Fibroblast of the aortic adventitia (primary cell): ENCODE data around the gene ADK. TPM values are rescaled to one million over a fixed set of nuclear protein-coding genes. Genes with fewer than 3 reads are reported as not detected.
A peak's percentile ranks its signal among the peaks of the same experiment; 100 is the strongest.
"Not testable (repeated sequence)": the region's sequence is repeated elsewhere in the genome, so short reads cannot be mapped to it uniquely, and the experiment has no call there.

ENCODE experiments used
- DNase-seq: peaks from one replicate; pipeline ENCODE4 v3.0.0-alpha.2; 2010; ENCODE audit warnings: low read depth
- H3K4me3 ChIP-seq: 2 replicates; pipeline ENCODE4 v1.5.1; 2011; ENCODE audit warnings: low read depth, mild to moderate bottlenecking, control low read depth, low read length, moderate library complexity
- CTCF ChIP-seq: IDR thresholded peaks from 2 replicates; pipeline ENCODE4 v1.5.1; 2011; ENCODE audit warnings: mild to moderate bottlenecking, low read length, control low read depth, inconsistent platforms; ENCODE audit not compliant: insufficient read depth
- total RNA-seq: library from RNA; depleted of rRNA; stranded (reverse); fragments of >200 nt; gene quantifications from 2 replicates; pipeline ENCODE4 v1.2.3, GENCODE V29; 2012; ENCODE audit warnings: low replicate concordance

Gene ADK
- total RNA-seq, 1 donor: 96.8 TPM

GRCh38 chr10:74139981-74140380, 11.0 kb upstream of the ADK start:
- no peak overlapping the region for H3K4me3 ChIP-seq
- TF ChIP-seq CTCF: no peak
- no peak for DNase-seq

- no peak for TF ChIP-seq CTCF
- no peak overlapping the region for H3K4me3 ChIP-seq
- DNase-seq: no peak
Observed at GRCh38 chr10:74140553-74140952, 10.5 kb upstream of the ADK start.

GRCh38 chr10:74145133-74145532, 5.9 kb upstream of the ADK start:
- no peak for TF ChIP-seq CTCF
- H3K4me3 ChIP-seq: no peak overlapping the region
- DNase-seq: peak; percentile 92

GRCh38 chr10:74146980-74147379, 4.0 kb upstream of the ADK start:
- not testable (repeated sequence) for DNase-seq, H3K4me3 ChIP-seq

GRCh38 chr10:74150204-74150989, 624 bp upstream of the ADK start, which contains the start of gene AP3M1:
Gene AP3M1 (minus strand): TSS chr10:74150828. CDS start chr10:74138379, 12,449 bp downstream.
- H3K4me3 ChIP-seq: peak within 1 kb of the TSS; percentile 99
- TF ChIP-seq CTCF: no peak
- no peak for DNase-seq

- TF ChIP-seq CTCF: no peak
- H3K4me3 ChIP-seq: peak overlapping the region; percentile 99
- DNase-seq: no peak
Observed at GRCh38 chr10:74151879-74152722, 1.1 kb downstream of the ADK start.

- peak; percentile 69 for DNase-seq
- peak; percentile 49 for TF ChIP-seq CTCF
- no peak overlapping the region for H3K4me3 ChIP-seq
Observed at GRCh38 chr10:74153123-74153522, 2.1 kb downstream of the ADK start.
